GM18868 (cell line): Measurements from ENCODE around the gene AK4.

Source experiments
- ATAC-seq: cut with Tn5 transposase; IDR thresholded peaks from one replicate; pipeline ENCODE4 v1.9.1; 2021; ENCODE audit warnings: mild to moderate bottlenecking, moderate library complexity; ENCODE audit not compliant: unreplicated experiment

AK4 gene

GRCh38 chr1:65175171-65176055, 27.4 kb downstream of the AK4 start:
- ATAC-seq = no peak

- no peak for ATAC-seq
These were observed 28.1 kb downstream of the AK4 start for GRCh38 chr1:65176056-65176450.

- ATAC-seq = no peak
These were observed 28.6 kb downstream of the AK4 start for GRCh38 chr1:65176591-65176990.

GRCh38 chr1:65177457-65177856, 29.5 kb downstream of the AK4 start:
- ATAC-seq = no peak

- no peak for ATAC-seq
These were observed 30.2 kb downstream of the AK4 start for GRCh38 chr1:65178235-65178634.

GRCh38 chr1:65179148-65179547, 31.1 kb downstream of the AK4 start:
- ATAC-seq = no peak

GRCh38 chr1:65180977-65181376, 33.0 kb downstream of the AK4 start:
- ATAC-seq = no peak

GRCh38 chr1:65182658-65183268, 34.8 kb downstream of the AK4 start:
- ATAC-seq = no peak

GRCh38 chr1:65189576-65190115, 41.6 kb downstream of the AK4 start:
- no peak for ATAC-seq

- ATAC-seq = no peak
These were observed 42.2 kb downstream of the AK4 start for GRCh38 chr1:65190229-65190628.

GRCh38 chr1:65193129-65193695, 45.2 kb downstream of the AK4 start:
- ATAC-seq = no peak

GRCh38 chr1:65195495-65196417, 47.8 kb downstream of the AK4 start:
- peak; percentile 45 for ATAC-seq

GRCh38 chr1:65196926-65197325, 48.9 kb downstream of the AK4 start:
- ATAC-seq = no peak

GRCh38 chr1:65197636-65198035, 49.6 kb downstream of the AK4 start:
- ATAC-seq = no peak

- no peak for ATAC-seq
These were observed 50.1 kb downstream of the AK4 start for GRCh38 chr1:65198096-65198495.

- no peak for ATAC-seq
These were observed 52.4 kb downstream of the AK4 start for GRCh38 chr1:65200411-65200810.

- no peak for ATAC-seq
These were observed 58.8 kb downstream of the AK4 start for GRCh38 chr1:65206836-65207235.

- peak; percentile 54 for ATAC-seq
These were observed 59.3 kb downstream of the AK4 start for GRCh38 chr1:65207317-65207716.

GRCh38 chr1:65208563-65208973, 60.6 kb downstream of the AK4 start:
- no peak for ATAC-seq

- ATAC-seq = peak; percentile 42
These were observed 61.2 kb downstream of the AK4 start for GRCh38 chr1:65209005-65209885.
